Measurements from ENCODE around the gene DDC. TPM values are rescaled to one million over a fixed set of nuclear protein-coding genes. Genes with fewer than 3 reads are reported as not detected.

DDC gene
- polyA plus RNA-seq, 1 donor (not counting 4 experiments of a cell fraction or from before 2014, with no cell fraction given) = not detected

DNA sequence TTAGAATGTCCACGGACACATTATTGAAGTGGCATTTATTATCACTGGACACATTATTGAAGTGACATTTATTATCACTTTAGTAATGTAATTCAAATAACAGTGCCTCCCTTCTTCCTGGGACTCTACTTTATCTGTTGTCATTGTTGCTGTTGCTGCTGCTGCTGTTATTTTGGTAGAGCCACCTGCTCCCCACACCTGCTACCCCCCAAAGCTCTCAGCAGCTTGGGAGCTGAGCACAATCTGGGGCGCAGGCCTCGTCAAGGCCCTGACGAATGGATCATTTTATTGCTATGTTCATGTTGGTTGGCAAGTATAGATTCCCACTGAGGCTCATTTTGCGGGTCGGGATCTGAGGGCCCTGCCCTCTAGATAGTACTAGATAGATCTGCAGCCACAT is 139.9 kb downstream of the DDC start:
- TF ChIP-seq EZH2 (IDR thresholded peaks at IDR 0.05; ENCODE audit: low read length) = no peak
- TF ChIP-seq, protein P1, sequence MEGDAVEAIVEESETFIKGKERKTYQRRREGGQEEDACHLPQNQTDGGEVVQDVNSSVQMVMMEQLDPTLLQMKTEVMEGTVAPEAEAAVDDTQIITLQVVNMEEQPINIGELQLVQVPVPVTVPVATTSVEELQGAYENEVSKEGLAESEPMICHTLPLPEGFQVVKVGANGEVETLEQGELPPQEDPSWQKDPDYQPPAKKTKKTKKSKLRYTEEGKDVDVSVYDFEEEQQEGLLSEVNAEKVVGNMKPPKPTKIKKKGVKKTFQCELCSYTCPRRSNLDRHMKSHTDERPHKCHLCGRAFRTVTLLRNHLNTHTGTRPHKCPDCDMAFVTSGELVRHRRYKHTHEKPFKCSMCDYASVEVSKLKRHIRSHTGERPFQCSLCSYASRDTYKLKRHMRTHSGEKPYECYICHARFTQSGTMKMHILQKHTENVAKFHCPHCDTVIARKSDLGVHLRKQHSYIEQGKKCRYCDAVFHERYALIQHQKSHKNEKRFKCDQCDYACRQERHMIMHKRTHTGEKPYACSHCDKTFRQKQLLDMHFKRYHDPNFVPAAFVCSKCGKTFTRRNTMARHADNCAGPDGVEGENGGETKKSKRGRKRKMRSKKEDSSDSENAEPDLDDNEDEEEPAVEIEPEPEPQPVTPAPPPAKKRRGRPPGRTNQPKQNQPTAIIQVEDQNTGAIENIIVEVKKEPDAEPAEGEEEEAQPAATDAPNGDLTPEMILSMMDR (optimal IDR thresholded peaks at IDR 0.05 in 1 of 3, IDR thresholded peaks at IDR 0.05 in 1 of 3, conservative IDR thresholded peaks at IDR 0.05 in 1 of 3; ENCODE audit: extremely low read depth in 1 of 3, insufficient read depth in 2 of 3, low read length in 3 of 3) = no peak
- H3K36me3 ChIP-seq (ENCODE audit: control insufficient read depth in 2 of 2, extremely low read depth in 1 of 2, insufficient read depth in 2 of 2, low read length in 2 of 2) = no peaks in the 10 kb centered on the region
- H3K4me1 ChIP-seq (ENCODE audit: control insufficient read depth, extremely low read depth, insufficient read depth, low read length) = no peaks in the 10 kb centered on the region
- H3K27ac ChIP-seq (ENCODE audit: control insufficient read depth, insufficient read depth, low read length) = no peak overlapping the region
- H3K9me3 ChIP-seq (ENCODE audit: control insufficient read depth, low read depth, low read length) = no peaks in the 10 kb centered on the region
- FAIRE-seq = no peak
- no peak overlapping the region for H3K4me3 ChIP-seq (ENCODE audit: control insufficient read depth in 2 of 3, extremely low read depth in 1 of 3, insufficient read depth in 2 of 3, low read depth in 1 of 3, low read length in 3 of 3)
- dilution Hi-C loops (cut with MboI; ENCODE audit: extremely low pct_ligation_motif_present, low sequenced_read_pairs) = no loop called here
- no peaks in the 10 kb centered on the region for H3K9me1 ChIP-seq (ENCODE audit: control insufficient read depth, extremely low read depth, insufficient read depth, low read length)
- H4K20me1 ChIP-seq (ENCODE audit: control insufficient read depth, extremely low read depth, insufficient read depth, low read length) = no peaks in the 10 kb centered on the region
- no peak for DNase-seq (ENCODE audit: low read depth, low spot score)
- no peak overlapping the region for H2AFZ ChIP-seq (ENCODE audit: control insufficient read depth, low read length)
- no peaks in the 10 kb centered on the region for H3K27me3 ChIP-seq (ENCODE audit: control insufficient read depth, extremely low read depth, insufficient read depth, low read length)
- no peak overlapping the region for H3K9ac ChIP-seq (ENCODE audit: control insufficient read depth, extremely low read depth, insufficient read depth, low read length)
- no peaks in the 10 kb centered on the region for H3K79me2 ChIP-seq (ENCODE audit: control insufficient read depth, insufficient read depth, low read length)
- H3K4me2 ChIP-seq (ENCODE audit: control insufficient read depth, extremely low read depth, insufficient read depth, low read depth, low read length) = no peak overlapping the region

GRCh38 chr7:50423860-50424259 is 141.3 kb downstream of the DDC start:
- no peaks in the 10 kb centered on the region for H4K20me1 ChIP-seq (ENCODE audit: control insufficient read depth, extremely low read depth, insufficient read depth, low read length)
- H2AFZ ChIP-seq (ENCODE audit: control insufficient read depth, low read length) = no peak overlapping the region
- H3K27me3 ChIP-seq (ENCODE audit: control insufficient read depth, extremely low read depth, insufficient read depth, low read length) = no peaks in the 10 kb centered on the region
- DNase-seq (ENCODE audit: low read depth, low spot score) (no peak), FAIRE-seq (no peak)
- dilution Hi-C loops (cut with MboI; ENCODE audit: extremely low pct_ligation_motif_present, low sequenced_read_pairs) = no loop called here
- H3K4me2 ChIP-seq (ENCODE audit: control insufficient read depth, extremely low read depth, insufficient read depth, low read depth, low read length) = no peak overlapping the region
- H3K79me2 ChIP-seq (ENCODE audit: control insufficient read depth, insufficient read depth, low read length) = no peaks in the 10 kb centered on the region
- H3K4me3 ChIP-seq (ENCODE audit: control insufficient read depth in 2 of 3, extremely low read depth in 1 of 3, insufficient read depth in 2 of 3, low read depth in 1 of 3, low read length in 3 of 3) = no peak overlapping the region
- no peak overlapping the region for H3K27ac ChIP-seq (ENCODE audit: control insufficient read depth, insufficient read depth, low read length)
- TF ChIP-seq EZH2 (IDR thresholded peaks at IDR 0.05; ENCODE audit: low read length) = no peak
- TF ChIP-seq, protein P1 (optimal IDR thresholded peaks at IDR 0.05 in 1 of 3, IDR thresholded peaks at IDR 0.05 in 1 of 3, conservative IDR thresholded peaks at IDR 0.05 in 1 of 3; ENCODE audit: extremely low read depth in 1 of 3, insufficient read depth in 2 of 3, low read length in 3 of 3) = no peak
- H3K9me3 ChIP-seq (ENCODE audit: control insufficient read depth, low read depth, low read length) = no peaks in the 10 kb centered on the region
- no peaks in the 10 kb centered on the region for H3K36me3 ChIP-seq (ENCODE audit: control insufficient read depth in 2 of 2, extremely low read depth in 1 of 2, insufficient read depth in 2 of 2, low read length in 2 of 2)
- no peaks in the 10 kb centered on the region for H3K4me1 ChIP-seq (ENCODE audit: control insufficient read depth, extremely low read depth, insufficient read depth, low read length)
- no peak overlapping the region for H3K9ac ChIP-seq (ENCODE audit: control insufficient read depth, extremely low read depth, insufficient read depth, low read length)
- no peaks in the 10 kb centered on the region for H3K9me1 ChIP-seq (ENCODE audit: control insufficient read depth, extremely low read depth, insufficient read depth, low read length)

Data from keratinocyte (primary cell).